SIG-M5 treated with dmso at 0.1 percent for 504 hours (cell line): ENCODE measurements around the gene KIAA1549.

Source experiments
- DNase-seq: peaks from one replicate; lab custom pipeline; 2025; ENCODE audit not compliant: unreplicated experiment; lab: John Stamatoyannopoulos, UW

Gene KIAA1549

DNA sequence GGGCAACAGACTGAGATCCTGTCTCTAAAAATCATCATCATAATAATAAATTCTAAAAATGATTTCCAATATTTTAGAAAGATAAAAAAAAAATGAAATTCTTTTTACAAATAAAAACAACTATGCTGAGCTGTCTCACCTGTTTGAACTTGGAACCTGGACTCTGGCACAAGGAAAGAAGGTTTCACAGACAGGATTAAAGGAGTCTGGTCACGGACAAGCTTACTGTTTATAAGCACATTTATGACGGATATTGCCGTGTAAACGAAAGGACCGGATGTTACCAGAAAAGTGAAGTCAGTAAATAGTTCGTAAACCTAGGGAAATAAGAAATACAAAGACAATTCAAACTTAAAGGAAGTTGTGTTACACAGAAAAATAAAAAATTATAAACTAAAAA, 70.2 kb downstream of the KIAA1549 start:
- DNase-seq, result no peak

DNA sequence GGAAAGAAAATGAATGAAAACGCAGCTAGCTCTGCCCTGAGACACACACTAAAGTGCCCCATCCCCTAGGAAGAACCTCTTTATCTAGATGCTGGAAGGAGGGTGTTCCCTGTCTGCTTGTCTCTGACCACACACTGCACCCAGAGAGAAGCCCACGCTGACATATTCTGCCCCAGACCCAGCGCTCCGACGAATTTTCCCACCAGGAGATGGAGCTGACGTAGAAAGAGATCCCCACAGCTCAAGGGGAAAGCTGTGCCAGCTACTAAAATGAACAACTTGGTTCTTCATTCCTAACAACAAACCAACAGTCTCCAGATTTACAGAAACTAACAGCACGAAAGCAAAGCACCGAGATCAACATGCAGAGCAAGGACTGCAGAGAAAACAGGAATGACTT, 73.3 kb downstream of the KIAA1549 start:
- no peak for DNase-seq

DNA sequence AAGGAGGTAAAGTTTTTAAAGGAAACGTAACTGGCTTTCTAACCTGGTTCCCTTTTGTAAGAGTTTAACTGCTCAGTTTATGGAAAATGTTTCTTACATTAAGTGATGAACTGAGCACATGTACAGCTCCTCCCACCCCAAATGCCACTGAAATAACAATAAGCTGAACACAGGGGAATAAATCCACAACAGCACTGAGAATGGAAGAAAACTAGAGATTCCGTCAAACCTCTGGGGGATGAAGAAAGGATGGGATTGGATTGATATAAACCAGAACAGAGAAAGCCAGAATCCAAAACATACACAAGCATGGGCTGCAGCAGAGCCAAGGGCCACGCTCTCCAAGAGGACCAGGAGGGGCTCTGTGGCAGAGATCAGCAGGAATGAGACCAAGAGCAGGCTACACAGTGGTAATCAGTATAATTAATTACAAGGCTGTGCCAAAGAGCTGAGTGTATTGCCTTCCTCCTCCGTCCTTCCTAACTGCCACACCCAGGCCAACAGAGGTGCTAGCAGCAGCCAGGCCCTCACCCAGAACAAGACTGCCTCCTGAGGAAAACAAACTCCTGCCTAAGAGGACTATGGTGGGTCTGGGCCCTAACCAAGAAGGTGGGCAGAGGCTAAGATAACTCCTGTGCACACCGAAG, 73.9 kb downstream of the KIAA1549 start:
- no peak for DNase-seq

DNA sequence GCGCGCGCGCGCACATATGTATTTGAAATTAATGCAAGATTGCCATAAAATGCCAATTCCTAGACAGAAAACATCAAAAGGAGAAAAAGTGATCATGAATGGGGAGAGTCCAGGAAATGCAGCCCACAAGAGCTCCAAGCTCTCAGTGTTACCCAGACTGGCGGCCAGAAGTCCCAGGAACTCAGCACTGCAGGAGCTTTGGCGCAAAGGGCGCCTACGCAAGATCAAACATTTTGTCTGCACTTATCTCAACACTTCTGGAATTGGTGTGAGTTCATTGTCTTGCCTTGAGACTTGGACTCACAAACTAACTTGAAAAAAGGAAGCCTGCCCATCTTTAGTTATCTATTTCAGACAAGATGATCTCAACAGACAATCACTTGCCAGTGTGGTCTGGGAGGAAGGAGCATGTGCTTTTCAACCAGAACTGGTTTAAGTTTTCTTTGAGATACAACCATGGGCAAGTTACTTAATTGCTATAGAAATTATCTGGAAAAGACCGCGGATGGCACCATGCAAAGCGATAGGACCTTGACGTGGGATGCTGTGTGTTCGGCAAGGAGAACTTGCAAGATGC, 77.2 kb downstream of the KIAA1549 start:
- DNase-seq, result no peak

DNA sequence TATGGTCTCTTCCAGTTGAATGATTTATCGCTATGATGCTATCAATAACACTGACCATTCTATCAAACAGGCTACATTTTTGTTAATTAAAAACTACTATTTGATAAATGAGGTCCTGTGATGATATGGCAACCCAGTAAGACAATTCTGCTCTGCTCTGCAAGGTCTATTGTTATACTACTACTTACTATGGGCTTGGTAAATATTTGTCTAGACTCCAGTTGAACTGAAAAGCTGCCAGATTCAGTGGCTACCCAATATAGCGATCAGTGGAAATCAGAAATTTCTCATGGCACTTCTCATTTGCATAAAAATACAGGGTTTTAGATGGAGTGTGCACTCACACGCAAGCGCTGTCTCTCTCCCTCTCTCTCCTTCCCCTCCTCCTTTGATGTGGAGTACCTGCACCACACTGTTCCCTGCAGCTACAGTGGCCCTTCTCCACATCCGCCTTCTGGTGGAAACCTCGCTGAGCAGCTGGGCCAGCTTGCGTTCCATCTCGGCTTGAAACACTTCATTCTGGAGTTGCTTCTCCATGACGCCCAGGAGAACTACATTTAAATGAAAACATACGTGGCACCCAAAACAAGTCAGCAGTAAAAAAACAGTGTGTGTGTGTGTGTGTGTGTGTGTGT, 77.9 kb downstream of the KIAA1549 start:
- DNase-seq, result no peak

DNA sequence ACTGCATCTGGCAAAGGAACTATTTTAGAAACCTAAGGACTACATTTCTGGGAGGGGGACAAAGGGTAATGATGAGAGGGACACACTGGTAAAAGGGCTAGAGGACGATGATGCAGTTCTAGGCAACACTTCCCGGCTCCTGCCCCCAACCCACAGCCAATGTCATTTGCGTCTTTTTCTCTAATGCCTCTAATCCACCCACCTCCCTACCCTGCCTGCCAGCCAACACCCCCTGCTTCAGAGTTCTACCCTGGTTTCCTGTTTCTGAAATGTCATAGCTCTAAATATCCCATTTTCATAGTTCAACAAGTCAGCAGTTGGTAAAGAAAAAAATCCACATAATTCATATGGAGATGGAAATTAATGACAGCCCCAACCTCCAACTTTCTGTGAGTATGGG, 79.0 kb downstream of the KIAA1549 start:
- no peak for DNase-seq

DNA sequence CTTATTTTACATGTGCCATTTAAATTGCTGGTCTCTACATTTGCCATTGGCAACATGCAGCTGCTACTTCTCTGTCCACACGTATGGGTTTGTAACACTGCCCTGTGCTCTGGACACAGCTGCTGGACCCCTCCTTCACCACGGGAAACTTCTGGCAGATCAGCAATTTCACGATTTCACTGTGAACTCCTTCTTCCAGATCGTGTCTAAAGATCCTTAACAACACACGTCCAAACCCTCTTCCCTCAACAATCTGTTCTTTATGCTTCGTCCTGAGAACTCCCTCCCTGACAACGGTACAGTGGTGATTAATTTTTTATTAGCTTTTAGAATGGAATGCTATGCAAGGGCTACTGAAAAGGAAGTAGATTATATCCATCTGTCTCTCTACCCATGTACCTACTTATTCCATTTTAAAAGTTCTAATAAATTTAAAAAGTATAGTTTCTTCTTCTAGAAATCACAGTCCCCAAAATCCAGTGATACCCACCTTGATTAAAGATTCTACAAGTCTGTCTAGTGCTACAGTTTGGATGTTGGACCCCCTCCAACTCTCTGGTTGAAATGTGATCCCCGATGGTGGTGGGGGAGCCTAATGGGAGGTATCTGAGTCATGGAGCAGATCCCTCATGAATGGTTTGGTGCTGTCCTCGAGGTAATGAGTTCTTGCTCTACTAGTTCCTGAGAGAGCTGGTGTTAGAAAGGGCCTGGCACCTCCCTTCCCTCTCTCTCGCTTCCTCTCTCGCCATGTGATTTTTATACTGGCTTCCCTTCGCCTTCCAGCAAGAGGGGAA, 81.0 kb downstream of the KIAA1549 start:
- no peak for DNase-seq

DNA sequence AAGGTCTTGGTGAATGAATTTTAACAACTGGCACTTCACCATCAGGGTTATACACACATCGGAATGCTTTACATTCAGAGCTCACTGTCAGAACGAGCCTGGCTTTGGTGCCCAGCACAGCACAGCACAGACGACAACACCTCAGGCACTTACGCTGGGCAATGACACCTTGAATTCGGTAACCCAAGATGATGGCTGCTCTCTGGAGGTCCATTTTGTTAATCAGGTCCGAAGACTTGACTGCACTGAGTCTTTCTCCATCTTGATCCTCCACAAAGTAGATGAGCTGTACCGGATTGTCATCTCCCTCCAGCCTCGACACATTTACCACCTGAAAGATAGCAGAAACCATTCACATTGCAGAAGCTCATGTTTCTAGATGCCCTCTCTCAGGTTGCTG, 82.4 kb downstream of the KIAA1549 start:
- no peak for DNase-seq

DNA sequence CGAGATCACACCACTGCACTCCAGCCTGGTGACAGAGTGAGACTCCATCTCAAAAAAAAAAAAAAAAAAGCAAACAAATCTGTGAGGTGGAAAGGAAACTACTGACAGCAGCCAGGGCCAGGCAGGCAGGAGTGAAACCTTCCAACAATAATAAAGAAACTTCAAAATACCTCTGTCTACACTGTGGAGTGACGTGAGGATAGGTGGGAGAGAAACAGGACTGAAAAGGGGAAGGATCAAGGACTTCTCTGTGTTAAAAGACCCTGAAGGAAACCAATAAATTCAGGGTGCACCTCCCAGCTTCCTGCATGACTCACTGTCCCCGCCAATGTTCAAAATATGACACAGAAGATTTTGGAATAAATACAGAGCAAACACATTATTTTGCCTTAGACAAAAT, 82.9 kb downstream of the KIAA1549 start:
- peak; percentile 51 for DNase-seq

DNA sequence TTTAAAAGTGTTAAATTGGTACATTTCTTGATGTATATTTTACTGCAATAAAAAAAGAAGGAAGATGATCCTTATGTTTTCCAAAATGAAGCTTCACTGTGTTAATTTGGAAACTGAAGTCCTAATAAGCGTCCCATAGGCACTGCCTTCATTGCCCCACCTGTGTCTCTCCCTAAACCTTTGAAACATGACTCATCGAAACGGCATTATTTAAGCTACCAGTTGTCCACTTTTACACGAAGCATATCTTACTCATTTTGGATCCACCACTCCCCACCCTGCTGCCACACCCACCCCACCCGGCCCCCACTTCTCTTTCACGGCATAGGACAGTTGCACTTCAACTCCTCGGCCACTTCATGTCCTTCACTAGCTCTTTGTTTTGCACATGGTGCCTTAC, 85.5 kb downstream of the KIAA1549 start:
- no peak for DNase-seq

DNA sequence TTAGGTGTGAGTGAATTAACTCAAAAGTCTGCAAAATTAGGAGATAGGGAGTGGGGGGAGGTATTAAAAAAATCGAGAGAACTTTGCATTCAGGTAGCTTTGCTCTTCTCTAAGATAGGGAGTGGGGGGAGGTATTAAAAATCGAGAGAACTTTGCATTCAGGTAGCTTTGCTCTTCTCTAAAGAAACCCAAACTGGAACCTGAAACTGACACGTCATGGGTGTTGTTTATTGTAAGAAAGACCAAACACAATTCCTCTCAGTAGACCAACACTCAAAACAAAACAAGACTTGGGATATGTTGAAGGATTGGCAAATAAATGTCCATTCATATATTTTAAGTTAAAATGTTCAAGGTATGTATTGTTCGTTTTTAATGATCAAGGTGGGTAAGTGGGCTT, 87.9 kb downstream of the KIAA1549 start:
- DNase-seq, result no peak

DNA sequence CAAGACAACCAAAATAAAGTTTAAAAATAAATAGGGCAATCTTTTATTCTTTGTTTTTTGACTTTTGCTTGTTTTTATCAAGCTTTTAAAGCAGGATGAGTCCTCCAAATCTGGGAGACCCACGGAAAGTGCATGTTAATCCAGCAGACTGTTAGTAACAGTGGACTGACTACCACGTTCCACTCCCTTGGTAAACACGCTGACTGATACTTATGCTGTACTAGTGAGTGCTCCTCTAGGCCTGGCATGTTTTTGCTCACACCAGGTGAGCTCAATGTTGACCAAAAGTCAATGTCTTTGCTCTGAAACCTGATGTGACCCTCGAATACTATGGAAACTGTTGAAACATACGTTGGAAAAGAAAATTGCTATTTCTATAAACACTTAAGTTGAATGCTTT, 88.4 kb downstream of the KIAA1549 start:
- DNase-seq, result no peak

DNA sequence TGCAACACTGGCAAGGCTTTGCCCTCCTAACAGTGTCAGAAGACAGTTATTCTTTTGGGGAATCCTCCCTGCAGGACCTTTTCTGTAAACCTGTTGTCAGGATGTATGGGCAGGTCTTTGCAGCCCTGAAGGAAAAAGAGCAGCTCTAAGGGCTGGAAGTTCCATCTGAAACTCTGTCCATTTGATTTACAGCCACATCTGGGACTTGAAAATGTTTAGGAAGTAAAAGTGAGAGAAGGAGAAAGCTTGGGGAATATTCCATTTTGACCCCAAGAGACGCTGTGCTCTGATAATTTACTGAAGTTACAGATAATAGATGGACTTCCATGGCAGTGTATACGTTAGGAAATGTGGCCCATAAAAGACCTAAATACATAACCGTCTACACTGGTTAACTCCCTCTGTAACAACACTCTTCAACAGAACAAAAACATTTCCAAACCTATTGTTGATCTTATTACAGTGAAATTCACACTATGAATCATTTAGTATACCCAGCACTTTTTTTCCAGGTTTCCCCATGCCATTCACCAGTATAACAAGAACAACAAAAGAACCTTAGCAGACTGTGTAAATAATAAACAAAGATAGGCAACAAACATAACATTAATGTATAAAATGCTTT, 89.1 kb downstream of the KIAA1549 start:
- DNase-seq, result no peak

DNA sequence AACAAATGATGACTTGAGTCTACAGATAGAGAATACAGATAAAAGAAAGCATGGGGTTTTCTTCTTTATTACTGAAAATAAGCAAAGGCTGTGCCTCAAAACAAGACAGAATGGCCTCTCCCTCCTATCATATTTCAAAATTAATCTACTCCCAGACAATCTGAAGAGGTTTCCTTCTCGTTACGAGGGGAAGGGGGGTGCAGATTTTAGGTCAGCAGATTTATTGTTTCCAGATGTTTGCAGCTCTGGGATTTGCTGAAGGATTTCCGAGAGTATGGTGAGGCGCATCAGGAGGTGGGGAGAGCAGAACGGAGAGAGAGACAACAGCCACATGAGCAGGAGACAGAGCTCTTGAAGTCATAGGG, 89.8 kb downstream of the KIAA1549 start:
- no peak for DNase-seq

DNA sequence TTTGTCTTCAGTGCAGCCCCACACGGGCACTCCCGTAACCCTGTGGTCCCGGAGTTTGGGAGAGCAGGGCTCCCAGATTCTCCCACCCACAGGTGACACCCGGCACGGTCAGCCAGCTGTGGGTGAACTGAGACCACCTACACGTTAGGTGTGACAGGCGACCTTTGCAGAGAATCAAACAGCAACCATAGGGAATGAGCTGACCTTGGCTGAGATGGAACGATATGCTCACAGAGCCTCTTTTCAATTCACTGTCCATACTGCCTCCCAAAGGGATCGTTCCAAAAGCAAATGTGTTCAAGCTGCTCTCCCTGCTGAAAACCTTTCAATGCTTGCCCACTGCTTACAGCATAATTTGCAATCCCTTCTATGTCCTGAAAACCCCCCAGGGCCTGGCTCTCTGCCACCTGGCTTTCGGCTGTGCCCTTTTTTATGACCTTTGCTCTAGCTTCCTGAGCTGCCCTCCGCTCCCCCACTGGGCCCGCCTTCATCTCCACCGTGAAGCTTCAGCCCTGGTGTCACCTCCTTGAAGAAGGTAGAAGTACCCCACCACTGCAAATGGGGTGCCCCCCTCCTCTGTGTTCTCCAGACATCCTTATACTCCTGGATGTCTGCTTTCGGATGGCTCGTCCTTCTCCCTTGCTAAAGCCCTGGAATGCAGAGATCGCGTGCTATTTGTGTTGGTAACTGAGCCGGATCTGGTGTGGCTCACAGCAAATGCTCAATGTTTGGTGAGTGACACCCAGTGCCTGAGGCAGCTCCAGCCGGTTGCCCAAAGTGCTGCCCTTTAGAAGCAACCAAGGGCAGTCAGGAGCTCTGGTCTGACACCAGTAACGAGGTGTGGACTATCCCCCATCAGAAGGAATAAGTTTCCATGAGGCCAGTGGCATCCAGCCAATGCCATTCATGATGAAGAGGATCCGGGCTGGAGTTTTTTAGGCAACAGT, 90.4 kb downstream of the KIAA1549 start:
- peak; percentile 49 for DNase-seq

DNA sequence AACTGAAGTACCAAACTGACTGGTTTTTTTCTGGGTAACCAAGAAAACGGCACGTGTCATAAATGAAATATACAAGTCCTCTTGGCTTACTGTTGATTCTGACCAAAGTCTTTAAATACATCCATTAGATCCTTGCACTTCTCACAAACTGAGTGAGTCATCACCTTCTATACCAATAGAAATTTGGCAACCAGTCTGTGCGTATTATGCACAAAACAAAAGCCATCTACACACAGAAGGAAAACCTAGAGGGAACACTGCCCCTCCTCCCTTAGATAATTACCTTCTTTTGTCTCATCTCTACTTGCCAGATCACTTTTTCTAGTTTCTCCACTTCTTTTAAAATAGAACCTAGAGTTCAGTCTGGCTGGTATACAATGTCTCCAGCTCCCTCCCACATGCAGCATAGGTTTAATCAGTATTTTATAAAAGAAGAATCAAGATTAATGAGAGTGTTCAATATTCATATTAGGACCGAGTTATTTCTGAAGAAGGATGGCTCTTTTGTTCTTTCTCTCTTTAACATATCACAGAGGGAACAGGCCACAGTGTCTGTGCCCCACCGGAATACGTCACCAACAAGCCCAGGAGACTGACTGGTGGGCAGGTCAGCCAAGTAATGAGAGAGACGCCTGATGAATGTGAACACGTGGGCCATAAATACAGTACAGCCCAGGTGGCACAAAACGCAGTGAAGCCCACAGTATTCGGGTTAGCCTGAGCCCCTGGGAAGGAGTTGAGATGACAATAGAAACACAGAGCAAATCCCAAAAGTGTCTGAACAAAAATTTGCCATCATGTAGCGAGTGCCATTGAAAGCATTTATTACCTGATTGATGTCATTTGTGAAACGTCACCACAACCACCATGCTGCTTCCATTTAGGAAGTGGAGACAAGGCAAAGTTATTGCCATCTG, 91.3 kb downstream of the KIAA1549 start:
- DNase-seq, result peak; percentile 24

DNA sequence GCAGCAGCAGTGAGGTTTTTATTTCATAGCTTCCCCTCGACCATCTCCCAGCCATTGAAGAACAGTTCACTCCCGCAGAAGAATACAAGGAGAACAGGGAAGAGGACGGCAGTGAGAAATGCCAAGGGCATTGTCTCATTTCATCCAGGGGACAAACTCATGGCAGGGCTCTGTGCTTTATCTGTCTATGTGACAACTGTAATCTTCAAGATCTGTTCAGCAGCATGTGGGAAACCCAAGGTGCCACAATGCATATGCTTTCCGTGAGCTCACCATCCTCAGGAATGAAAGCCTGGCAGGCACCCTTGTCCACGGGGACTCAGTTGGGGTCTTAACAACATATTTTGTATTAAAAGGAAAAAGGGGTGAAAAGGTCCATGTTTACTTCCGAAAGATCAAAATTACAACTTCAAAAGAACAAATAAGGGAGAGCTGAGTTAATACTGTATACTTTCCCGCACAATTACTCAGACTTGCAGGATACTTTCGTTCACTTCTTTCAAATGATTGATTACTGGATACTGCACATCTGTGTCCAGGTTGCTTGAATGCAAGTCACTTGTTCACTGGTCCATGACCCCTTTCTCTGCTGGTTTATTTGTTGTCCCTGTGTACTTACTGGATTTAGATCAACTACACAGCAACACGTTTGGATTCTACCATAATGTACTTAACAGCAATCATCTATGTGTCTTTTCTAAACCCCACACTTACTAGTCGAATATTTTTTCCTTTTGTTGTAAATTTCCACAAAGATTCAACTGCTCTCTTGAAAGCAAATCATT, 93.1 kb downstream of the KIAA1549 start:
- no peak for DNase-seq

DNA sequence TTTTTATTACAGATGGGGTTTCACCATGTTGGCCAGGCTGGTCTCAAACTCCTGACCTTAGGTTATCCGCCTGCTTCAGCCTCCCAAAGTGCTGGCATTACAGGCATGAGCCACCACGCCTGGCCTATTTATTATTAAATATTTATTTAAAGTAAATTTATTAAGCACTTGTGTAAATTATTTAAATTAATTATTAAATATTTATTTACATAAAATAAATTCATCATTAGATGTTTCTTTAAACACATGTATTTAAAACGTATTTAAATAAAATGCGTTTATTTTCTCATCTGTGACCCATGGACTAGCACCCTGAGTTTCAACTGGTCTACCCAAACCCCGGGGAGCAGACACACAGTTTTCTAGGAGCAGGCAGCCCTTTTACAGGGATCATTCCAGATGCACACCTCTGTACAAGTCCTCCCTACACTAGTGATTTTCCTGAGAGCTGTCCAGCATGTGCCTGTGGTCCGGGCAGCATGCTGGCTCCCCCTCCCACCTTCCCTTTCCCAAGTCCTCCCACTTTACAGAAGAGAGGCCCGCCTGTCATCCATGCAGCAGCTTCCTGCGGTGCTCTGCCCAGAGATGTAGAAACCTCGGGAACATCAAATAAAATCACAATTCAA, 94.0 kb downstream of the KIAA1549 start:
- DNase-seq, result no peak
